AG04449 (cell line): ENCODE data around the gene LMF2.

Experiments
- CTCF ChIA-PET: fragments of 350-600 bp; formaldehyde crosslinking; extraction: SDS; loops from one replicate; lab custom pipeline; 2021; ENCODE audit warnings: antibody characterized with exemption; lab: Yijun Ruan, JAX
- POLR2A ChIA-PET: fragments of 400-600, 350-600 bp; formaldehyde crosslinking; extraction: SDS; loops from one replicate; lab custom pipeline; 2020; ENCODE audit warnings: antibody characterized with exemption, inconsistent platforms; lab: Yijun Ruan, JAX
- DNase-seq: peaks from one replicate; pipeline ENCODE4 v3.0.0-alpha.2; 2010; ENCODE audit warnings: low read depth, low spot score
- H3K4me3 ChIP-seq: 2 replicates; pipeline ENCODE4 v1.5.1; 2011; ENCODE audit warnings: low read depth, mild to moderate bottlenecking, control low read depth, low read length
- TF ChIP-seq, protein P1 (sequence below): IDR thresholded peaks from one replicate; pipeline ENCODE4 v1.5.1; 2011; ENCODE audit warnings: mild to moderate bottlenecking, moderate library complexity, low read length, control low read depth, inconsistent platforms; ENCODE audit not compliant: insufficient read depth; ENCODE audit errors: missing control alignments

The LMF2 gene

DNA sequence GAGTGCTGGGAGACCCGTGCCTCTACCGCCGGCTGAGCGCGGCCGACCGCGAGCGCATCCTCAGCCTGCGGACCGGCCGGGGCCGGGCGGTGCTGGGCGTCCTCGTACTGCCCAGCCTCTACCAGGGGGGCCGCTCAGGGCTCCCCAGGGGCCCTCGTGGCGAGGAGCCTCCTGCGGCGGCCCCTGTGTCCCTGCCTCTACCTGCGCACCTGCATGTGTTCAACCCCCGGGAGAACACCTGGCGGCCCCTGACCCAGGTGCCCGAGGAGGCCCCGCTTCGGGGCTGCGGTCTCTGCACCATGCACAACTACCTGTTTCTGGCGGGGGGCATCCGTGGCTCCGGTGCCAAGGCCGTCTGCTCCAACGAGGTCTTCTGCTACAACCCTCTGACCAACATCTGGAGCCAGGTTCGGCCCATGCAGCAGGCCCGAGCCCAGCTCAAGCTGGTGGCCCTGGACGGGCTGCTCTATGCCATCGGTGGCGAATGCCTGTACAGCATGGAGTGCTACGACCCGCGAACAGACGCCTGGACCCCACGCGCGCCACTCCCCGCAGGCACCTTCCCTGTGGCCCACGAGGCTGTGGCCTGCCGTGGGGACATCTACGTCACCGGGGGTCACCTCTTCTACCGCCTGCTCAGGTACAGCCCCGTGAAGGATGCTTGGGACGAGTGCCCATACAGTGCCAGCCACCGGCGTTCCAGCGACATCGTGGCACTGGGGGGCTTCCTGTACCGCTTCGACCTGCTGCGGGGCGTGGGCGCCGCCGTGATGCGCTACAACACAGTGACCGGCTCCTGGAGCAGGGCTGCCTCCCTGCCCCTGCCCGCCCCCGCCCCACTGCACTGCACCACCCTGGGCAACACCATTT, 41.7 kb upstream of the LMF2 start:
- ChIA-PET POLR2A (no interaction called here), CTCF (interaction anchor here (2.5 kb wide), 3 partner anchors 11 to 14 kb away, joined by 10 to 16 read pairs (median 15); partner anchors contain the start of gene SYCE3)
- no peak for DNase-seq
- TF ChIP-seq, protein P1, sequence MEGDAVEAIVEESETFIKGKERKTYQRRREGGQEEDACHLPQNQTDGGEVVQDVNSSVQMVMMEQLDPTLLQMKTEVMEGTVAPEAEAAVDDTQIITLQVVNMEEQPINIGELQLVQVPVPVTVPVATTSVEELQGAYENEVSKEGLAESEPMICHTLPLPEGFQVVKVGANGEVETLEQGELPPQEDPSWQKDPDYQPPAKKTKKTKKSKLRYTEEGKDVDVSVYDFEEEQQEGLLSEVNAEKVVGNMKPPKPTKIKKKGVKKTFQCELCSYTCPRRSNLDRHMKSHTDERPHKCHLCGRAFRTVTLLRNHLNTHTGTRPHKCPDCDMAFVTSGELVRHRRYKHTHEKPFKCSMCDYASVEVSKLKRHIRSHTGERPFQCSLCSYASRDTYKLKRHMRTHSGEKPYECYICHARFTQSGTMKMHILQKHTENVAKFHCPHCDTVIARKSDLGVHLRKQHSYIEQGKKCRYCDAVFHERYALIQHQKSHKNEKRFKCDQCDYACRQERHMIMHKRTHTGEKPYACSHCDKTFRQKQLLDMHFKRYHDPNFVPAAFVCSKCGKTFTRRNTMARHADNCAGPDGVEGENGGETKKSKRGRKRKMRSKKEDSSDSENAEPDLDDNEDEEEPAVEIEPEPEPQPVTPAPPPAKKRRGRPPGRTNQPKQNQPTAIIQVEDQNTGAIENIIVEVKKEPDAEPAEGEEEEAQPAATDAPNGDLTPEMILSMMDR = no peak
- H3K4me3 ChIP-seq = no peak overlapping the region

DNA sequence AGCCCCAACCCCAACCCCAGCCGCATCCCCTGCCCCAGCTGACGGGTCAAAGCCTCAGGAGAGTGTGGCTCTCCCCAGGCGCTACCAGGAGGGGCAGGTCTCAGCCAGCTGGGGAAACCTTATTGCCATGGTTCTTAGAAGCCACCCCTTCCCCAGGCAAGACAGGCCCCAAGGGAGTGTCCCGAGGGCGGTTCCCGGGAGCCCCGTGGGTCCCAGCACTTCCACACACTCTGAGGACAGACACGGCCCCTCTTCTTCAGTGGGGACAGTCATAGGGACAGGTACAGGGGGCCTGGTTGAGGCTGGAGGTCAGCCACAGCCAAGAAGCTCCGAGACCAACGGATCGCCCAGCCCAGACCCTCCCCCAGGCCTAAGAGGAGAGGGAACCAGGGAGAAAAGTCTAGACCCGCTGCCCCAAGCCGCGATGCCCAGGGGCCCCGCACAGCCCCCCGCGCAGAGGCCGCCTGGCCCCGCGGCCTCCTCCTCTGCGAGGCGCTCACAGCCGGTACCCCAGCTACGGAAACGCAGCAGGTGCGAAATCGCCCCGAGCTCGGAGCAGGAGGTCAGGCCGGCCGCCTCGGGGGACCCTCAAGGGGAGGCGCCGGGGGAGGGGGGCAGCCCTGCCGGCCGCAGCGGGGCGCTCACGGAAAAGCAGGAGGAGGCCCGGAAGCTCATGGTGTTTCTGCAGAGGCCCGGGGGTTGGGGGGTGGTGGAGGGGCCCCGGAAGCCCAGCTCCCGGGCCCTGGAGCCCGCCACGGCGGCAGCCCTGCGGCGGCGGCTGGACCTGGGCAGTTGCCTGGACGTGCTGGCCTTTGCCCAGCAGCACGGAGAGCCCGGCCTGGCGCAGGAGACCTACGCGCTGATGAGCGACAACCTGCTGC, 40.8 kb upstream of the LMF2 start:
- CTCF ChIA-PET = interaction anchor here (2.5 to 4.2 kb wide), 3 partner anchors 9 to 22 kb away, joined by 15 to 25 read pairs (median 20); partner anchors contain the start of genes SCO2 and SYCE3
- POLR2A ChIA-PET = interaction anchor here (1.2 kb wide), 1 partner anchor 15 kb away, joined by 3 read pairs; the partner anchor contains the start of gene SYCE3
- no peak overlapping the region for H3K4me3 ChIP-seq
- TF ChIP-seq, protein P1 = no peak
- DNase-seq = no peak

DNA sequence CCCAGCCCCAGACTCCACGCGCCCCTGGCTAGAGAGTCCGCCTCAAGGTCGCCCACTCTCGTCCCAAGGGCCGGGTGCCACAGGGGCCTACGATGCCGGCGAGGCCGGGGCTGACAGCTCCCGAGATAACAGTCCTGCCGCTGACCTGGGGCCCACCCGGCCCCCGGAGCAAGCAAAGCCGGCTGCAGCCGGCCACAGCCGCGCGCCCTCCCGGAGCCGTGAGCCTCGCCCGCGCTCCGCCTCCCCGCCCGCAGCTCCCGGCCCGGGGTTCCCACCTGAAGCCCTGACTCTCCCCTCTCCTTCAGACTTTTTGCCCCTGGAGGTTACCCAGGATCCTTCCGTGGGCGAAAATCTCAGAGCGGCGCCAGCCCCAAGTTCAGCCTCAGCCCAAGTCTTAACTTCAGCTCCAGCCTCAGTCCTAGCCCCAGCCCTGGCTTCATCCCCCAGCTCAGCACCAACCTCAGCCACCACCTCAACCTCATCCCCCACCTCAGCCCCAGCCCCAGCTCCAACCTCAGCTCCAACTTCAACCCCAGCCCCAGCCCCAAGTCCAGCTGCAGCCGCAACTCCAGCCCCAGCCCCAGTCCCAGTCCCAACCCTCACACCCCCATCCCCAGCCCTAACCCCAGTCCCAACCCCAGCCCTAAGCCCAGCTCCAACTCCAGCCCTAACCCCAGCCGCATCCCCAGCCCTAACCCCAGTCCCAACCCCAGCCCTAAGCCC, 39.9 kb upstream of the LMF2 start:
- ChIA-PET POLR2A (interaction anchor here (1.2 kb wide), 1 partner anchor 15 kb away, joined by 3 read pairs; the partner anchor contains the start of gene SYCE3), CTCF (interaction anchor here (2.5 to 4.2 kb wide), 3 partner anchors 10 to 21 kb away, joined by 15 to 25 read pairs (median 20); partner anchors contain the start of genes SCO2 and SYCE3)
- no peak overlapping the region for H3K4me3 ChIP-seq
- no peak for DNase-seq
- TF ChIP-seq, protein P1 = no peak

DNA sequence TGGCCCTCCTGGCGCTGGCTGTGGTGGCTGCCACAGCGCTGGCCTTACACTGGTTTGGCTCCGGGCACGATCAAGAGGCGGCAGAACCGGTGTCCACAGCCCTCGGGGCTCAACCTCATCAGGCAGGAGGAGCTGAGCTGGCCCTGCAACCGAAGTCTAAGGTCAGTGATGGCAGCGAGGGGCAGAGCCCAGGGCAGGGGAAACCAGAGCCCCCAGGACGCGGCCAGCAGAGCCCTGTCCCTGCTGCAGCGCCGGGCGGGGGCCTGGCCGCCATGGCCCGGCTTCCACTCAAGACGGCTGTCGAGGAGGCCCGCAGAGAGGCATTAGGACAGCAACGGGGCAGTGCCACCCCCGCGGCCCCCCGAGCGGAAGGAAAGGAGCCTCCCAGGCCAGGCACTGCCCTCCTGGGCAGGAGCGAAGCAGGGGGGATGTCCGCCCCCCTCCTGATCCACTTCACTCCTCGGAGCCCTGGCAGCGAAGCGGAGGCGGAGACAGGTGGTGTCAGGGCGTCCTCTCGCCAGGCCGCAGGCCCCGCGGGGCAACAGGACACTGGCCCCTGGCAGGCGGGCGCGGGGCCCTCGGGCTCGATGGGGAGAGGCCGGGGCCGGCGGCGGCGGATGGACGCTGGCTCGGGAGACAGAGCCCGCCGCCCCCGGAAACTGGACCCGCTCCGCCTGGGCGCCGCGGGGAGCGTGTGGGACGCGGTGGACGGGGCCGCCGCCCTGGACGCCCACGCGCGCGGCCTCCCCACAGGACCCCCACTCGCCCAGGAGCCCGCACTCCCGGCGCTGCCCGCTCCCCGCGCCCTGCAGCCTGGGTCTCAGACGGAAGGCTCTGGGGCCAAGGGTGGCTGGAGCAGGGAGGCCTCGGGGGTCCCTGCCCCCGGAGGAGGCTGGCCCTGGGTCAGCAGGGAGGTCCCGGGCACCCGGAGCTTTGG, 39.1 kb upstream of the LMF2 start:
- ChIA-PET POLR2A (interaction anchor here (1.2 kb wide), 1 partner anchor 16 kb away, joined by 3 read pairs; the partner anchor contains the start of gene SYCE3), CTCF (interaction anchor here (0.9 to 4.2 kb wide), 6 partner anchors 11 to 74 kb away, joined by 3 to 25 read pairs (median 16); partner anchors contain the start of genes SCO2 and SYCE3)
- no peak for DNase-seq
- no peak overlapping the region for H3K4me3 ChIP-seq
- TF ChIP-seq, protein P1 = no peak
